ENCODE results near the gene AIG1. TPM values are rescaled to one million over a fixed set of nuclear protein-coding genes. Genes with fewer than 3 reads are reported as not detected.

AIG1 gene
- total RNA-seq, 6 donors from 2014 or later: 6.3 to 26.6 (median 20.8) TPM

Other genes with a start within 250 kb of the AIG1 start
- gene HIVEP2, start 115.7 kb upstream of the AIG1 start, total RNA-seq: 10 to 100 TPM; 10.4 to 32.5 (median 19.6) TPM